GM12891 (cell line): Measurements from ENCODE around the gene TF.

Source experiments
- DNase-seq: peaks from one replicate; pipeline ENCODE4 v3.0.0; 2011; ENCODE audit warnings: low spot score; ENCODE audit not compliant: insufficient read length
- FAIRE-seq: peaks from 2 replicates; lab custom pipeline; 2011; peaks lifted over from hg19 to GRCh38; lab: Jason Lieb, UNC
- PAX5 ChIP-seq: IDR thresholded peaks from 2 replicates; pipeline ENCODE4 v1.6.1; 2011; ENCODE audit warnings: low read length, moderate library complexity, mild to moderate bottlenecking; ENCODE audit not compliant: insufficient read depth, severe bottlenecking
- POLR2A ChIP-seq: IDR thresholded peaks from 2 replicates; pipeline ENCODE4 v1.6.1; 2011; ENCODE audit warnings: low read depth, low read length, control low read depth
- POLR2AphosphoS5 ChIP-seq: IDR thresholded peaks from 2 replicates; pipeline ENCODE4 v1.6.1; 2011; ENCODE audit warnings: low read depth, low read length, control low read depth
- POU2F2 ChIP-seq: IDR thresholded peaks from 2 replicates; pipeline ENCODE4 v1.6.1; 2011; ENCODE audit warnings: low read depth, mild to moderate bottlenecking, control low read depth, low read length, moderate library complexity
- SPI1 ChIP-seq: IDR thresholded peaks from 2 replicates; pipeline ENCODE4 v1.6.1; 2011; ENCODE audit warnings: low read depth, low read length, control low read depth
- TAF1 ChIP-seq: IDR thresholded peaks from 2 replicates; pipeline ENCODE4 v1.6.1; 2011; ENCODE audit warnings: low read depth, low read length, control low read depth

The TF gene

DNA sequence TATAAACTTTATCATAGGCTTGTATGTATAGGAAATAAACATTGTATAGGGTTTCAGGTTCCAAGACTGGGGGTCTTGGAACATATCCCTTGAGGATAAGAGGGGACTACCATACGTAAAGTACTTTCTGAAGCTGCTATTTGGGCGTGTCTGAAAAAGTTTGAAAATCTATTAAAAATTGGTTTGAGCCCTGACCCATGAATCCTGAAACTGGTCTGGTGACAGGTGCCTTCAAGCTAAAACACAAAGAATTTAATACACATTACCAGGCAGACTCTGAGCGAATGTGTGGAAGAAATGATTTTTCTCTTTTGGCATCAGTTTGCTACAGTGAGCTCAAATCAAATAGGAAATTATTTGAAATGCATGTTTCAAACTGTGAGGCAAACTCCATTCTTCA lies 16.3 kb downstream of the TF start:
- FAIRE-seq (no peak), DNase-seq (no peak)
- no peak for TF ChIP-seq SPI1
- no peak for TF ChIP-seq POLR2A
- no peak for TF ChIP-seq POU2F2

DNA sequence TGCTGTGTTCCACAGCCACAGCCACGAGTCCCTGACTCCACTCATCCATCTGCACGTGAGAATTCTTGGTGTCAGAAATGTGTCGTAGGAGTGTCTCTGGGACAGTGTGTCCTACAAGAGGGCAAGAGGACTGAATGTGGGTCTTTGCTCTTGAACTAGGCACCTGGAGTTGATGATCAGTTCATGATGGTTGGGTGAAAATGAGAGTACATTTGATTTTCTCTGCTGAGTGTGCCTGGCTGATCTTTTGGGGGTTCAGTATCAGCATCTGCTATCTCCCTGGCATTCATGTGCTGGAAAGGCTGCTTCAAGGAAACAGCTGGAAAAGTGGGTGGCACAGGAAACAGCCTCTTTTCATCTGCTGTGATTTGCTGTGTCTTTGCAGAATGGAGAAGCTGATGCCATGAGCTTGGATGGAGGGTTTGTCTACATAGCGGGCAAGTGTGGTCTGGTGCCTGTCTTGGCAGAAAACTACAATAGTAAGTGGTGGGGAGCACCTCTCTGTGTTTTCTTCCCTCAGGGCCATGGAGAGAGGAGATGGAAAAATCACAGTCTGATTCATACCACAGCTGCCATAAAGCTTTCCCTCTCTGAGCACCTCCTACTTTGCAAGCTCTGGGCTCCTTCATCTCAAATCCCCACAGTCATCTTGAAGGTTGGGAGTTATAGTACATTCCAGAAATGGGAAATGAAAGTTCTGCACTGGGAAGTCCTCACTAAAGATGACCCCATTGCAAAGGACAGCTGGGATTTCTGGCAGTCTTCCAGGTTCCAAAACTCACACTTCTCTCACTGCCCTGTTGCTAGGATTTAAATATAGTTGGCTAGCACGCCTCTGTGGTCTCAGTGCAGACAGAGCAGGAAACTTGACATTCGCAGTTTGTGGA lies 17.8 kb downstream of the TF start:
- no peak for TF ChIP-seq TAF1
- no peak for TF ChIP-seq POLR2AphosphoS5
- no peak for TF ChIP-seq PAX5
- no peak for TF ChIP-seq SPI1
- TF ChIP-seq POU2F2, result no peak
- TF ChIP-seq POLR2A, result no peak
- DNase-seq (no peak), FAIRE-seq (no peak)

DNA sequence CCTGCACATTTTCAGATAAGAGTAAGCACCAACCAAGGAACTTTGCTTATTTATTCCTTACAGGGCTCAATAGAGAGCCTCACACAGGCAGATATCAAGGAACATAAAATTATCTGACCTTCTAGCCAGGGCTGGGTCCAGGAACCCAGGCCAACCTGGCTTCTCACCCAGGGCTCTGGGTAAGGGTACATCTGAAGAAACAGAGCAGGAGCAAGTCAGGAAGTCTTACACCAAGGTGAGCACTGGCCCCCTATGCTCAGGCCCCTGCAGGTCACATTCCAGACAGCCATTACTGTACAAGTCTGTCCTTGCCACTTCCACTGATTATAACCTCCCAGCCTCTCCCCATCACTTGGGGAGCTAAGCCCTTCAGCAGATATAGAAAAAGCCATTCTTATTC lies 19.1 kb downstream of the TF start:
- no peak for FAIRE-seq
- DNase-seq, result no peak
- TF ChIP-seq TAF1, result no peak
- no peak for TF ChIP-seq POLR2AphosphoS5
- no peak for TF ChIP-seq POU2F2
- no peak for TF ChIP-seq POLR2A
- no peak for TF ChIP-seq SPI1
- no peak for TF ChIP-seq PAX5

DNA sequence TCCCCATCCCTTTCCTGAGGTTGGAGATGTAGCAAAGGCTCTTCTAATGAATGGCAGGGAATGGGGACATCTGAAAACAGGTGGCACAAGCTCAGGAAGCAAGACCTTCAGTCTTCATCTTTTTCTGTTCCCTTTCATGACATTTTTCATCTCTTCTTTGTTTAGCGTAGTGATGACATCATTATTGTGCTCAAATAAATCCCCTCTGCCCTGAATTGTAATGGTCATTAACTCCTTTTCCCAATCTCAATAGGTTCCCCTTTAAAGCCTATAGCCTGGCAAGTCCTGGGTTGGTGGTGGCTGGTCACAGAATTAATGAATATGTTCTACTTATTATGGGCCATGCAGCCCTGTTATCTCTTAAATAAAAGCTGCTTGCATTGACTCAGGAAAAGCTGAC lies 21.4 kb downstream of the TF start:
- DNase-seq (no peak), FAIRE-seq (no peak)
- TF ChIP-seq TAF1, result no peak
- TF ChIP-seq POLR2A, result no peak
- no peak for TF ChIP-seq PAX5
- no peak for TF ChIP-seq POU2F2
- TF ChIP-seq SPI1, result no peak
- TF ChIP-seq POLR2AphosphoS5, result no peak

DNA sequence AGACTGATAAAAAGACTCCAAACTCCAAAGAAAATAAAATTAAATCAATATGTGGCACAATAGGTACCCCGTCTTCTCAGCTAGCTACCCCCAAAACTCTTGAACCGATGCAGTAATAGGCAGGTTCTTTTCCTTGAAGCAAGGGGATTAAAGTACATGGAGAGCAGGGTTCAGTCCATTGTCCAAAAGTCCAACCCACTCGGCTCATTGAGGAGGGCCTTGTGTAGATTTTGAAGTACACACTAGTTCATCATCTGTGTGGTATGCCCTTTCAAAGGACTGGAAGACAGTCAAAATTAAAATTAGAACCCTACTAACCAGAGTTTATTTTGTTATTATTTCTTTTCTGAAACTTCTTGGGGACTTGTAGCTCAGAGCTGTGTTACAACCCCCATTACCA lies 23.3 kb downstream of the TF start:
- DNase-seq, result no peak

DNA sequence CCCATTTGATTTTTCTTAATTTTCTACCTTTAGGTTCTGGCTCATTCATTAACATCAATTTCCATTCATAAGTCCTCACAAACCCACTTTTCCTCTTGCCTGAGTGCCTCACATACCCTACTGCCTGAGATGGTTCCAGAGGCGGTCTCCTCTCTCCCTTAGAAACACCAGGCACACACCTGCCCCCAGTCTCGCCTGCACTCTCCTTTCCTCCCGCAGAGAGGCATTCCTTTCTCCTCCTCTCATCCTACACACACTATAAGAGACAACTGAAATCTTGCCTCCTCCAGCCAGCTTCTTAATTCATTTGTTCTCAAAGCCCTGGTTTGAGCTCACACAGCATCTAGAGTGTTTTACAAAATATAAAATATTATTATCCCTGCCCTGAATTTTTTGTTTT lies 27.5 kb downstream of the TF start:
- FAIRE-seq (no peak), DNase-seq (no peak)
- TF ChIP-seq TAF1 (no peak), POU2F2 (no peak), PAX5 (no peak), POLR2A (no peak), POLR2AphosphoS5 (no peak), SPI1 (no peak)

More for the DNA sequence above, 23.3 kb downstream of the TF start:
- TF ChIP-seq SPI1, result no peak
- no peak for TF ChIP-seq PAX5
- TF ChIP-seq TAF1, result no peak
- TF ChIP-seq POLR2AphosphoS5, result no peak
- TF ChIP-seq POLR2A, result no peak
- no peak for TF ChIP-seq POU2F2
- FAIRE-seq, result no peak

DNA sequence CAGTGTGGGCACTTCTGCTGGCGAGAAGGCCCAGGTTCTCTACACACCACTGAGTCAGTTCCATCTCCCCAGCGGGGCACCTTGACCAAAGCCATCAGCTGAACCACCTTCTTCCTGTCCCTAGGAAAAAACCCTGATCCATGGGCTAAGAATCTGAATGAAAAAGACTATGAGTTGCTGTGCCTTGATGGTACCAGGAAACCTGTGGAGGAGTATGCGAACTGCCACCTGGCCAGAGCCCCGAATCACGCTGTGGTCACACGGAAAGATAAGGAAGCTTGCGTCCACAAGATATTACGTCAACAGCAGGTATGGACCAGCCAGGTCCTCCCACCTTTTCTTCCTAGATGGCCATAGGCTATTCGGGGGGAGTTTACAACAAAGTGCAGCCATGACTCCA lies 29.1 kb downstream of the TF start:
- no peak for DNase-seq
- TF ChIP-seq POLR2A, result no peak
- TF ChIP-seq SPI1, result no peak
- TF ChIP-seq POU2F2, result no peak
- no peak for TF ChIP-seq POLR2AphosphoS5
- no peak for TF ChIP-seq PAX5
- no peak for TF ChIP-seq TAF1
- FAIRE-seq, result no peak

DNA sequence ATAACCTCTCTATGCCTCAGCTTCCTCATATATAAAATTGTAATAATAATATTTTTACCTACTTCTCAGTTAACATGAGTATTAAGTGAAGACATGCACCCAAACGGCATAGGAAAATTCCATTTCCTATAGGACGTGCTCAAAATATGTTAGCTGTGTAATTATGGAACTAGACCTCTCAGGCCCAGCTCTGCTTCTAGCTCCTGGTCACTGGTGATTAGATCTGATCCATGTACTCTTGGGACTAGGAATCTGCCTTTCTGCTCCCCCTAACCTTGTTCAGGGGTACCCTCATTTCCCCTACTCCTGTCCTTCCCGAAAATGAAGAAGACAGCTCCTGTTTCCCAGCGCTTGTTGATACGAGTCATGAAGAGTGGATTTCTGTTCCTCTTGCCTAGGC lies 29.6 kb downstream of the TF start:
- DNase-seq (no peak), FAIRE-seq (no peak)
- no peak for TF ChIP-seq SPI1
- no peak for TF ChIP-seq TAF1
- TF ChIP-seq POLR2A, result no peak
- TF ChIP-seq POU2F2, result no peak
- TF ChIP-seq PAX5, result no peak
- no peak for TF ChIP-seq POLR2AphosphoS5

DNA sequence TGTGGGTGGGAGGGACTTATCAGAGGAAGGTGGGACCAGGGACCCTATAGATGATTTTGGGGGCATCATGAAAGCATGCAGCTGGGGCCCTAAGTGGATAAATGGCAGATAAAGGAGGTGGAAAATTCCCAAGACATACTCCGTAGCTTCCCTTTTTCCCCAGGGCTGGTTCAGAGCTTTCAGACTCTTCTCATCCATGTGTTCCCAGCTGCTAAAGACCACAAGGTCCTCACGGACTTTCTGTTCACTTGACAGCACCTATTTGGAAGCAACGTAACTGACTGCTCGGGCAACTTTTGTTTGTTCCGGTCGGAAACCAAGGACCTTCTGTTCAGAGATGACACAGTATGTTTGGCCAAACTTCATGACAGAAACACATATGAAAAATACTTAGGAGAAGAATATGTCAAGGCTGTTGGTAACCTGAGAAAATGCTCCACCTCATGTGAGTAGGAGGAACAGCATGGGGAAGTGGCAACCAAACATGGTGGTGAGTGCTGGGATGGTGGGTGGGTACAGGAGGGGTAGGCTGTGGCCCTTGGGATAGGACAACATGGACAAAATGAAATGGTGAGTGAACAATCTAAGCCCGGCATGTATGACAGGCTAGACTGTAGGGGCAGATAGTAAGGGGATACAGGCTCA lies 30.7 kb downstream of the TF start:
- FAIRE-seq (no peak), DNase-seq (no peak)
- TF ChIP-seq TAF1 (no peak), SPI1 (0 out of 2 replicates have a peak, but pooled peaks have one; percentile 13)
